GM12878 (cell line): ENCODE data around the gene TMEM132C. TPM values are rescaled to one million over a fixed set of nuclear protein-coding genes. Genes with fewer than 3 reads are reported as not detected.

ENCODE experiments used
- ATAC-seq: fragments of 200-7000 bp; cut with Tn5 transposase; 3 replicates; pipeline ENCODE4 v1.9.1; 2020; ENCODE audit warnings: mild to moderate bottlenecking, moderate library complexity
- BruUV-seq: library from RNA; stranded (reverse); fragments of 400-500 nt; replicated peaks from 2 replicates; lab custom pipeline; 2021; lab: Mats Ljungman, UMichigan
- CTCF ChIA-PET: fragments of 300-600 bp; sonication (Branson Sonifier 250); formaldehyde crosslinking; extraction: SDS; loops from one replicate; lab custom pipeline; 2021; ENCODE audit warnings: inconsistent platforms; lab: Yijun Ruan, JAX
- POLR2A ChIA-PET: fragments of 350-600 bp; formaldehyde crosslinking; extraction: SDS; loops from one replicate; lab custom pipeline; 2021; ENCODE audit warnings: inconsistent platforms; lab: Charles Lee
- RAD21 ChIA-PET: fragments of 300-600 bp; sonication (Branson Sonifier 250); formaldehyde crosslinking; loops from one replicate; lab custom pipeline; 2023; ENCODE audit warnings: antibody characterized with exemption; ENCODE audit not compliant: unreplicated experiment; lab: Charles Lee
- SMC1A ChIA-PET: fragments of 300-600 bp; sonication (Branson Sonifier 250); formaldehyde crosslinking; loops from one replicate; lab custom pipeline; 2023; ENCODE audit not compliant: unreplicated experiment, uncharacterized antibody; lab: Charles Lee
- DNase-seq: peaks from one replicate; pipeline ENCODE4 v3.0.0-alpha.2; 2011; ENCODE audit warnings: low read depth, low spot score
- FAIRE-seq: peaks from 3 replicates; lab custom pipeline; 2011; peaks lifted over from hg19 to GRCh38; lab: Jason Lieb, UNC
- H2AFZ ChIP-seq: 2 replicates; pipeline ENCODE4 v1.6.0; 2011; ENCODE audit warnings: low read depth, low read length, control low read depth; ENCODE audit not compliant: control insufficient read depth
- H3K27ac ChIP-seq: 2 replicates; pipeline ENCODE4 v1.5.1; 2011; ENCODE audit warnings: control low read depth; ENCODE audit not compliant: control insufficient read depth, insufficient read depth
- H3K27me3 ChIP-seq, 2 experiments: replicated peaks in 1 of 2; 2 replicates each; pipeline versions ENCODE4 v1.6.0 to v1.6.1; 2011; ENCODE audit warnings: low read length in 1 of 2; ENCODE audit not compliant: control insufficient read depth in 2 of 2, insufficient read depth in 2 of 2
- H3K36me3 ChIP-seq, 2 experiments: 2 replicates each; pipeline ENCODE4 v1.5.1; 2011; ENCODE audit warnings: low read length in 1 of 2; ENCODE audit not compliant: control insufficient read depth in 2 of 2, insufficient read depth in 2 of 2
- H3K4me1 ChIP-seq: 2 replicates; pipeline ENCODE4 v1.6.1; 2011; ENCODE audit warnings: mild to moderate bottlenecking, low read length, moderate library complexity, mixed read lengths; ENCODE audit not compliant: control insufficient read depth, insufficient read depth
- H3K4me2 ChIP-seq: 2 replicates; pipeline ENCODE4 v1.6.0; 2011; ENCODE audit warnings: control low read depth; ENCODE audit not compliant: control insufficient read depth, insufficient read depth
- H3K4me3 ChIP-seq: fragments of 200-600 bp; sonication (generic); 2 replicates; pipeline ENCODE4 v1.5.1; 2016
- H3K79me2 ChIP-seq: 2 replicates; pipeline ENCODE4 v1.6.0; 2011; ENCODE audit warnings: low read length; ENCODE audit not compliant: control insufficient read depth, insufficient read depth
- H3K9ac ChIP-seq: 2 replicates; pipeline ENCODE4 v1.8.0; 2011; ENCODE audit warnings: low read length, control low read depth, mixed read lengths; ENCODE audit not compliant: control insufficient read depth, insufficient read depth
- H3K9me3 ChIP-seq: replicated peaks from 3 replicates; pipeline ENCODE4 v1.5.1; 2011; ENCODE audit warnings: mild to moderate bottlenecking, low read length; ENCODE audit not compliant: control insufficient read depth, insufficient read depth
- H4K20me1 ChIP-seq: 2 replicates; pipeline ENCODE4 v1.6.0; 2011; ENCODE audit not compliant: control insufficient read depth, insufficient read depth
- ASH2L ChIP-seq: fragments of 300-600, 200-600 bp; sonication (generic); IDR thresholded peaks from 2 replicates; pipeline ENCODE4 v1.6.1; 2017; ENCODE audit warnings: low read depth, mild to moderate bottlenecking, borderline replicate concordance
- BHLHE40 ChIP-seq, 2 experiments: fragments of 450-650 bp in 1 of 2; IDR thresholded peaks; 2 replicates each; pipeline ENCODE4 v1.6.1; 2011 to 2017; ENCODE audit warnings: low read depth in 2 of 2, borderline replicate concordance in 1 of 2, improper control_type of control experiment in 1 of 2, low read length in 1 of 2, mild to moderate bottlenecking in 1 of 2
- BRCA1 ChIP-seq: IDR thresholded peaks from 2 replicates; pipeline ENCODE4 v1.6.1; 2011; ENCODE audit warnings: low read depth, low read length, improper control_type of control experiment
- CHD1 ChIP-seq: IDR thresholded peaks from 2 replicates; pipeline ENCODE4 v1.6.1; 2012; ENCODE audit warnings: low read depth, low read length, improper control_type of control experiment
- MAX ChIP-seq: IDR thresholded peaks from 2 replicates; pipeline ENCODE4 v1.6.1; 2012; ENCODE audit warnings: low read depth, low read length, improper control_type of control experiment
- MXI1 ChIP-seq: fragments of 150-350 bp; IDR thresholded peaks from 2 replicates; pipeline ENCODE4 v1.6.1; 2011; ENCODE audit warnings: low read depth, mild to moderate bottlenecking, inconsistent platforms, low read length, improper control_type of control experiment
- POLR2A ChIP-seq: IDR thresholded peaks from 2 replicates; pipeline ENCODE4 v1.6.1; 2011; ENCODE audit warnings: low read depth, mild to moderate bottlenecking, low read length
- SMAD5 ChIP-seq: IDR thresholded peaks from 2 replicates; pipeline ENCODE4 v1.6.1; 2016; ENCODE audit warnings: antibody characterized with exemption, low read depth
- SMARCA5 ChIP-seq: fragments of 450-650 bp; IDR thresholded peaks from 2 replicates; pipeline ENCODE4 v1.6.1; 2017; ENCODE audit warnings: mild to moderate bottlenecking
- SPI1 ChIP-seq: IDR thresholded peaks from 2 replicates; pipeline ENCODE4 v1.6.1; 2011; ENCODE audit warnings: low read depth, mild to moderate bottlenecking, low read length, moderate library complexity, borderline replicate concordance; ENCODE audit not compliant: insufficient read depth
- SREBF2 ChIP-seq: IDR thresholded peaks from 2 replicates; pipeline ENCODE4 v1.6.1; 2012; ENCODE audit warnings: mild to moderate bottlenecking, low read length
- STAT3 ChIP-seq: IDR thresholded peaks from 2 replicates; pipeline ENCODE4 v1.6.1; 2011; ENCODE audit warnings: low read depth, low read length, improper control_type of control experiment
- ZNF384 ChIP-seq: IDR thresholded peaks from 2 replicates; pipeline ENCODE4 v1.6.1; 2012; ENCODE audit warnings: low read depth, mild to moderate bottlenecking, low read length, improper control_type of control experiment, borderline replicate concordance
- WGBS: methylation state at CpG from one replicate; pipeline ENCODE4 v1.1.6; 2016; ENCODE audit warnings: low lambda C conversion rate; ENCODE audit not compliant: insufficient replicate concordance, insufficient coverage; ENCODE audit errors: missing lambda C conversion rate; 5-methylcytosine and 5-hydroxymethylcytosine counted together
- in situ Hi-C: fragments of 300-500 bp; cut with MboI; formaldehyde crosslinking; loops from 9 replicates; pipeline ENCODE4 v1.14.3; 2018; ENCODE audit warnings: mixed read lengths
- intact Hi-C: fragments of 100-400 bp; cut with micrococcal nuclease; formaldehyde crosslinking; loops from one replicate; pipeline ENCODE4 v1.14.2; 2022; ENCODE audit not compliant: unreplicated experiment
- polyA plus RNA-seq, 11 experiments: library from polyadenylated mRNA; depleted of rRNA in 4 of 11; unstranded in 6 of 11; stranded (reverse) in 5 of 11; fragments of >200 nt; fragmentation: Nextera tagmentation in 4 of 11; fragmentation: Illumina TruSeq in 1 of 11; extraction: Ambion mirVana in 4 of 11; extraction: Trizol in 1 of 11; gene quantifications; 1 replicate in 1 of 11; 2 replicates in 10 of 11; pipeline versions ENCODE4 v1.2.1 to v1.2.3, GENCODE V29; 2011 to 2016; ENCODE audit warnings: inconsistent platforms in 2 of 11, missing spikeins in 2 of 11, low read depth in 1 of 11
- total RNA-seq, 4 experiments: library from RNA; depleted of rRNA in 3 of 4; stranded (reverse); fragments of >200 nt in 3 of 4; fragmentation: Illumina TruSeq in 1 of 4; extraction: Trizol in 1 of 4; gene quantifications; 2 replicates each; pipeline versions ENCODE4 v1.2.1 to v1.2.3, GENCODE V29; 2013 to 2021
- TF ChIP-seq, protein P1 (sequence below): fragments of 450-650 bp; IDR thresholded peaks from 2 replicates; pipeline ENCODE4 v1.6.1; 2018; ENCODE audit warnings: mild to moderate bottlenecking, low read depth, moderate library complexity; ENCODE audit not compliant: partially characterized antibody
- TF ChIP-seq, protein P2 (sequence below): IDR thresholded peaks from 2 replicates; pipeline ENCODE4 v1.6.1; 2011; ENCODE audit warnings: low read depth, low read length, improper control_type of control experiment, borderline replicate concordance

The TMEM132C gene
- total and polyA plus RNA-seq, 10 of the 15 experiments (the other 5 are each of a cell fraction or from before 2014, with no cell fraction given), result not detected

GRCh38 chr12:128228581-128228980 lies 38.4 kb upstream of the TMEM132C start:
- RAD21 ChIA-PET, result no interaction called here
- no peaks in the 10 kb centered on the region for H3K79me2 ChIP-seq

More at GRCh38 chr12:128228581-128228980, 38.4 kb upstream of the TMEM132C start:
- CTCF ChIA-PET, result no interaction called here
- BruUV-seq, result no TSS peak
- 10% methylated on average over 6 of the region's 6 CpGs for WGBS
- no peak overlapping the region for H3K27ac ChIP-seq
- H2AFZ ChIP-seq, result no peak overlapping the region
- ATAC-seq (no peak), DNase-seq (no peak), FAIRE-seq (no peak)
- no peak overlapping the region for H3K4me3 ChIP-seq
- TF ChIP-seq, protein P1, sequence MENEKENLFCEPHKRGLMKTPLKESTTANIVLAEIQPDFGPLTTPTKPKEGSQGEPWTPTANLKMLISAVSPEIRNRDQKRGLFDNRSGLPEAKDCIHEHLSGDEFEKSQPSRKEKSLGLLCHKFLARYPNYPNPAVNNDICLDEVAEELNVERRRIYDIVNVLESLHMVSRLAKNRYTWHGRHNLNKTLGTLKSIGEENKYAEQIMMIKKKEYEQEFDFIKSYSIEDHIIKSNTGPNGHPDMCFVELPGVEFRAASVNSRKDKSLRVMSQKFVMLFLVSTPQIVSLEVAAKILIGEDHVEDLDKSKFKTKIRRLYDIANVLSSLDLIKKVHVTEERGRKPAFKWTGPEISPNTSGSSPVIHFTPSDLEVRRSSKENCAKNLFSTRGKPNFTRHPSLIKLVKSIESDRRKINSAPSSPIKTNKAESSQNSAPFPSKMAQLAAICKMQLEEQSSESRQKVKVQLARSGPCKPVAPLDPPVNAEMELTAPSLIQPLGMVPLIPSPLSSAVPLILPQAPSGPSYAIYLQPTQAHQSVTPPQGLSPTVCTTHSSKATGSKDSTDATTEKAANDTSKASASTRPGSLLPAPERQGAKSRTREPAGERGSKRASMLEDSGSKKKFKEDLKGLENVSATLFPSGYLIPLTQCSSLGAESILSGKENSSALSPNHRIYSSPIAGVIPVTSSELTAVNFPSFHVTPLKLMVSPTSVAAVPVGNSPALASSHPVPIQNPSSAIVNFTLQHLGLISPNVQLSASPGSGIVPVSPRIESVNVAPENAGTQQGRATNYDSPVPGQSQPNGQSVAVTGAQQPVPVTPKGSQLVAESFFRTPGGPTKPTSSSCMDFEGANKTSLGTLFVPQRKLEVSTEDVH, result no peak
- no peak for TF ChIP-seq BRCA1
- TF ChIP-seq POLR2A, result no peak
- no peak for TF ChIP-seq ZNF384
- TF ChIP-seq SMAD5, result no peak
- no peak for TF ChIP-seq SPI1
- TF ChIP-seq, protein P2, sequence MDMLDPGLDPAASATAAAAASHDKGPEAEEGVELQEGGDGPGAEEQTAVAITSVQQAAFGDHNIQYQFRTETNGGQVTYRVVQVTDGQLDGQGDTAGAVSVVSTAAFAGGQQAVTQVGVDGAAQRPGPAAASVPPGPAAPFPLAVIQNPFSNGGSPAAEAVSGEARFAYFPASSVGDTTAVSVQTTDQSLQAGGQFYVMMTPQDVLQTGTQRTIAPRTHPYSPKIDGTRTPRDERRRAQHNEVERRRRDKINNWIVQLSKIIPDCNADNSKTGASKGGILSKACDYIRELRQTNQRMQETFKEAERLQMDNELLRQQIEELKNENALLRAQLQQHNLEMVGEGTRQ, result no peak
- no peak for TF ChIP-seq CHD1
- no peak for TF ChIP-seq BHLHE40 (IDR thresholded peaks at IDR 0.05; ENCODE audit: borderline replicate concordance in 1 of 2, low read depth in 2 of 2, low read length in 1 of 2)
- TF ChIP-seq STAT3, result no peak
- no peak for TF ChIP-seq SMARCA5
- TF ChIP-seq SREBF2, result no peak
- TF ChIP-seq MAX, result no peak
- TF ChIP-seq ASH2L, result no peak
- no peak for TF ChIP-seq MXI1
- no peak overlapping the region for H3K4me2 ChIP-seq
- no peaks in the 10 kb centered on the region for H3K4me1 ChIP-seq
- in situ Hi-C loops (no loop called here), intact Hi-C loops (no loop called here)
- no peaks in the 10 kb centered on the region for H3K27me3 ChIP-seq
- no peaks in the 10 kb centered on the region for H4K20me1 ChIP-seq
- SMC1A ChIA-PET, result no interaction called here
- no peaks in the 10 kb centered on the region for H3K36me3 ChIP-seq
- H3K9ac ChIP-seq, result no peak overlapping the region
- POLR2A ChIA-PET, result no interaction called here
- no peaks in the 10 kb centered on the region for H3K9me3 ChIP-seq
